ENCODE measurements around the gene LY6G6D.
A peak's percentile ranks its signal among the peaks of the same experiment; 100 is the strongest.

The LY6G6D gene

GRCh38 chr6:31737991-31738979, 23.1 kb downstream of the LY6G6D start:
- in situ Hi-C loops (cut with MboI; ENCODE audit: low sequenced_read_pairs, unreplicated experiment) = no loop called here
- DNase-seq (ENCODE audit: low spot score) = peak; percentile 78
- peak; percentile 9 for TF ChIP-seq CTCF (IDR thresholded peaks at IDR 0.05; ENCODE audit: borderline replicate concordance, control extremely low read depth, extremely low read depth, insufficient read depth, missing control alignments)

- DNase-seq (ENCODE audit: low spot score) = peak; percentile 97
- no peak for TF ChIP-seq CTCF (IDR thresholded peaks at IDR 0.05; ENCODE audit: borderline replicate concordance, control extremely low read depth, extremely low read depth, insufficient read depth, missing control alignments)
- in situ Hi-C loops (cut with MboI; ENCODE audit: low sequenced_read_pairs, unreplicated experiment) = no loop called here
These were observed 24.7 kb downstream of the LY6G6D start, which contains the start of gene MSH5 for GRCh38 chr6:31739639-31740396. Gene MSH5, plus strand, starts transcription at chr6:31740005. Its CDS starts 462 bp downstream, at chr6:31740467.

GRCh38 chr6:31740397-31741223, 25.5 kb downstream of the LY6G6D start:
- in situ Hi-C loops (cut with MboI; ENCODE audit: low sequenced_read_pairs, unreplicated experiment) = no loop called here
- DNase-seq (ENCODE audit: low spot score) = no peak
- no peak for TF ChIP-seq CTCF (IDR thresholded peaks at IDR 0.05; ENCODE audit: borderline replicate concordance, control extremely low read depth, extremely low read depth, insufficient read depth, missing control alignments)

GRCh38 chr6:31741815-31742214, 26.7 kb downstream of the LY6G6D start:
- DNase-seq (ENCODE audit: low spot score) = no peak
- TF ChIP-seq CTCF (IDR thresholded peaks at IDR 0.05; ENCODE audit: borderline replicate concordance, control extremely low read depth, extremely low read depth, insufficient read depth, missing control alignments) = no peak
- in situ Hi-C loops (cut with MboI; ENCODE audit: low sequenced_read_pairs, unreplicated experiment) = no loop called here

GRCh38 chr6:31742894-31743293, 27.7 kb downstream of the LY6G6D start:
- no peak for TF ChIP-seq CTCF (IDR thresholded peaks at IDR 0.05; ENCODE audit: borderline replicate concordance, control extremely low read depth, extremely low read depth, insufficient read depth, missing control alignments)
- in situ Hi-C loops (cut with MboI; ENCODE audit: low sequenced_read_pairs, unreplicated experiment) = no loop called here
- DNase-seq (ENCODE audit: low spot score) = no peak

- in situ Hi-C loops (cut with MboI; ENCODE audit: low sequenced_read_pairs, unreplicated experiment) = no loop called here
- DNase-seq (ENCODE audit: low spot score) = no peak
- TF ChIP-seq CTCF (IDR thresholded peaks at IDR 0.05; ENCODE audit: borderline replicate concordance, control extremely low read depth, extremely low read depth, insufficient read depth, missing control alignments) = no peak
These were observed 29.3 kb downstream of the LY6G6D start for GRCh38 chr6:31744422-31744821.

All from GM13976 (cell line).